ENCODE results near the gene CTXN1.
"Not testable (repeated sequence)": the region's sequence is repeated elsewhere in the genome, so short reads cannot be mapped to it uniquely, and the experiment has no call there.

Gene CTXN1

GRCh38 chr19:7900401-7900870 lies 25.5 kb downstream of the CTXN1 start:
- no peak for DNase-seq (ENCODE audit: low read depth in 2 of 2)

DNA sequence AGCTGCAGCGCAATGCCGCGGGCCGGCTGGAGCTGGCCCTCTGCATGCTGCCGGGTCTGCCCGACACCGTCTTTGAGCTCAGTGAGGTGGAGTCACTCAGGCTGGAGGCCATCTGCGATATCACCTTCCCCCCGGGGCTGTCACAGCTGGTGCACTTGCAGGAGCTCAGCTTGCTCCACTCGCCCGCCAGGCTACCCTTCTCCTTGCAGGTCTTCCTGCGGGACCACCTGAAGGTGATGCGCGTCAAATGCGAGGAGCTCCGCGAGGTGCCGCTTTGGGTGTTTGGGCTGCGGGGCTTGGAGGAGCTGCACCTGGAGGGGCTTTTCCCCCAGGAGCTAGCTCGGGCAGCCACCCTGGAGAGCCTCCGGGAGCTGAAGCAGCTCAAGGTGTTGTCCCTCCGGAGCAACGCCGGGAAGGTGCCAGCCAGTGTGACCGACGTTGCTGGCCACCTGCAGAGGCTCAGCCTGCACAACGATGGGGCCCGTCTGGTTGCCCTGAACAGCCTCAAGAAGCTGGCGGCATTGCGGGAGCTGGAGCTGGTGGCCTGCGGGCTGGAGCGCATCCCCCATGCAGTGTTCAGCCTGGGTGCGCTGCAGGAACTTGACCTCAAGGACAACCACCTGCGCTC lies 26.1 kb downstream of the CTXN1 start:
- DNase-seq (ENCODE audit: low read depth in 2 of 2) = no peak

DNA sequence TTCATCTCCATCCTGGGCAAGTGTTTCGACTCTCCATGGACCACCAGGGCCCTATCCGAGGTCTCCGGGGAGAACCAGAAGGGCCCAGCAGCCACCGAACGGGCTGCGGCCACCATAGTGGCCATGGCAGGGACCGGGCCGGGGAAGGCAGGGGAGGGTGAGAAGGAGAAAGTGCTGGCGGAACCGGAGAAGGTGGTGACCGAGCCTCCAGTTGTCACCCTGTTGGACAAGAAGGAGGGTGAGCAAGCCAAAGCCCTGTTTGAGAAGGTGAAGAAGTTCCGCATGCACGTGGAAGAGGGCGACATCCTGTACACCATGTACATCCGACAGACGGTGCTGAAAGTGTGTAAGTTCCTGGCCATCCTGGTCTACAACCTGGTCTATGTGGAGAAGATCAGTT lies 27.0 kb downstream of the CTXN1 start:
- DNase-seq (ENCODE audit: low read depth in 2 of 2) = no peak

GRCh38 chr19:7897292-7897691 lies 28.6 kb downstream of the CTXN1 start:
- DNase-seq (ENCODE audit: low read depth in 2 of 2) = no peak

DNA sequence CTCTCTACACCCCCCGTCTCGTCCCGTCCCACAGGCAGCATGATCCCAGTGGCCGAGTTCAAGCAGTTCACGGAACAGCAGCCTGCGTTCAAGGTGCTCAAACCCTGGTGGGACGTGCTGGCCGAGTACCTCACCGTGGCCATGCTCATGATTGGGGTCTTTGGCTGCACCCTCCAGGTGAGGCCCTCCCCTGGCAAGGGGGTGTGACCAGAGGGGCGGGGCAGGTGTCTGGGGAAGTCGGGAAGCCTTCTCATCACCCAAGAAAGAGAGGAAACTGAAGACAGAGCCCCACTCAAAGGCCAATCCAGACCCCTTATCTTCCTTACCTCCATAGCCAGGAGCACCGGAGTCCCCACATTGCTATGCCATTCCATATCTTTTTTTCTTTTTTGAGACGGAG lies 30.4 kb downstream of the CTXN1 start:
- no peak for DNase-seq (ENCODE audit: low read depth in 2 of 2)

DNA sequence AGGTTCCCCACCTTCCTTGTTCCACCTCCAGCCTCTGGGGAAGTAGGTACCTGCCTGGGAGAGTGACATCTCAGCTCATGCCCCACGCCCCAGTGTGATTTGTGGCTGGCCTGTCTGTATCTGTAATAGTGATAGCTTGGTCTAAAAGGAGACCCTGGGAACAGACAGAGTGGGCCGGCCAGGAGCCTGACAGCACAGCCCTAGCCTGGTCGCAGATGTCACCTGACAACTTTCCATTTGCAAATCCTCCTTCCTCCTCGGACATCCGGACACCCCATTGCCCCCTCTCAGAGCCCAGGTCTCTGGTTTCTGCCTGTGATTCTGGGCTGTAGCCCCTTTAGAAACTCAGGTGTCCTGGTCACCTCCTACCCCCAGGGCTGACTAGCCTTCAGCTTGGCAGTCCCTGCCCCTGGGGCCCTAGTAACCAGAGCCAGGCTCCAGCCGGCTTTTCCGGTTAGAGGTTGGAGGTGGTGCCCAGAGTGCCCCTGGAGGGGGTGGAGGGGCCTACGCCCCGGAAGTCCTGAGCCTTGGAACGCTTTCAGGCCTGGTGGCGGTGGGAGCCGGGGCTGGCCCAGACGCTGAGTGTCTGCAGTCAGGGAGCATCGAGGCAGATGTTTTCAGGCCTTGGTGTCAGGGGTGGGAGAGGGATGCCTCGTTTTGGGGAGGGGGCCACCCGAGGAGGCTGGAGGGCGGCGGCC lies 31.2 kb downstream of the CTXN1 start:
- no peak for DNase-seq (ENCODE audit: low read depth in 2 of 2)

GRCh38 chr19:7893362-7894101 lies 32.4 kb downstream of the CTXN1 start:
- not testable (repeated sequence) for DNase-seq (ENCODE audit: low read depth in 2 of 2)

DNA sequence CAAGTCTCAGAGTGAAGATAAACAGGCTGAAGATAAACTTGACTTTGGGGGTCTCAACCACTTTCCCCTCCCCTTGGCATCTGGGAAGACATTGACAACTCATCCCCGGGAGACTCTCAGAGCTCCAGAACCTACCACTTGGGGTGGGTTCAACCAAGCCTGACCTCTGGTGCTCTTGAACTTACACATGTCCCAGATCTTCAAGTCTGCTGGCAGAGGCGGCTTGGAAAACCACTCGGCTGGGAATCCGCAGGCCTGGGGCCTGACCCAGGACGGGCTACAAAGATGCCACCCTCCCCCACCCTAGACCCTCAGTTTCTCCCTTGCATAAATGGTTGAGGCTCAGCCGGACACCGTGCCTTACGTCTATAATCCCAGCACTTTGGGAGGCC lies 37.1 kb downstream of the CTXN1 start:
- DNase-seq (ENCODE audit: low read depth in 2 of 2) = no peak

DNA sequence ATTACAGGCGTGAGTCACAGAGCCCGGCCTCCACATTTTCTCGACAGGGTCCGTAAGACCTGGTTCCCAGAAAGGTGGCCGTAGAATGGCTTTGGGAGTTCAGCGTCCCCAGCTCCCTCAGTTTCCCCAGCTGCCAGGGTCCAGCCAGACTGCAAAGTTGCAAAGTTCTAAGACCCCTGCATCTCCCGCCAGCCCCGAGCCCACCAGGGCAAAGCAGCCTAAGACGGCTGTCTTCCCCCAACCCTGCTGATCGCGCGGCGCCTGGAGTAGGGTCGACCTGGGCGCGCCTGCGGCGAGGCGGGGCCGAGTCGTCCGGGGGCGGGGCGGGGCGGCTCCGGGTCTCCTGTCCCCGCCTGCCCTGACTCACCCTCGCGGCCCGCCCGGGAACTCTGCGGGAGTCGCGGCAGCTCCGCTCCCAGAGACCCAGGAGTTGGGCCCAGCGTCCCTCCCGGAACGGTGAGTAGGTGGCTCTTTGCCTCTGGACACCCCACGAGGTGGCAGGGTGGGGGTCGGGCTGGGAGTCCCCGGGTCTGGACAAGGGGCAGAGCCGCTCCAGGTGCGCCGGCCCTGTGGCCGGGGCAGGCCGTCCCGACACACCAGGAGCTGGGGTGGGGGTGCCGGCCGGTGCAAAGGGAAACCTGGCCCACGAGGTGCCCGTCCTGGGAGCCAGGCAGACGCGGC lies 37.6 kb downstream of the CTXN1 start, which contains the start of gene LRRC8E:
Gene LRRC8E, plus strand, starts transcription at position 366 of the 681 bp plus-strand sequence. CDS start 7,094 bp downstream, outside the sequence.
- DNase-seq (ENCODE audit: low read depth in 2 of 2) = no peak

GRCh38 chr19:7887408-7888144 lies 38.4 kb downstream of the CTXN1 start:
- no peak for DNase-seq (ENCODE audit: low read depth in 2 of 2)

DNA sequence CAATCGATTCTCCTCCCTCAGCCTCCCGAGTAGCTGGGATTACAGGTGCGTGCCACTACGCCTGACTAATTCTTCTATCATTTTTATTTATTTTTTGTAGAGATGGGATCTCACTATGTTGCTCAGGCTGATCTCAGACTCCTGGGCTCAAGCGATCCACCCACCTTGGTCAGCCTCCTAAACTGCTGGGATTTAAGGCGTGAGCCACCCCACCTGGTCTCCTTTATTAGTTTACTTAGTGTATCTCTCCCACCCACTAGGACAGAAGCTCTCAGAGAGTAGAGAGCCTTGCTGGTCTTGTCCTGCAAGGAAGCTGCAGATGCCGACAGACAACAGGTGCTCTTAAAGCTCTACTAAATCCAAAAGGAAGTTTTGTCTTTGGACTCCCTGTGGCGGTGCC lies 40.1 kb downstream of the CTXN1 start:
- no peak for DNase-seq (ENCODE audit: low read depth in 2 of 2)

- no peak for DNase-seq (ENCODE audit: low read depth in 2 of 2)
These were observed 42.0 kb downstream of the CTXN1 start for GRCh38 chr19:7883796-7884570.

- DNase-seq (ENCODE audit: low read depth in 2 of 2) = no peak
These were observed 42.8 kb downstream of the CTXN1 start for GRCh38 chr19:7883105-7883504.

- no peak for DNase-seq (ENCODE audit: low read depth in 2 of 2)
These were observed 44.0 kb downstream of the CTXN1 start for GRCh38 chr19:7881910-7882309.

DNA sequence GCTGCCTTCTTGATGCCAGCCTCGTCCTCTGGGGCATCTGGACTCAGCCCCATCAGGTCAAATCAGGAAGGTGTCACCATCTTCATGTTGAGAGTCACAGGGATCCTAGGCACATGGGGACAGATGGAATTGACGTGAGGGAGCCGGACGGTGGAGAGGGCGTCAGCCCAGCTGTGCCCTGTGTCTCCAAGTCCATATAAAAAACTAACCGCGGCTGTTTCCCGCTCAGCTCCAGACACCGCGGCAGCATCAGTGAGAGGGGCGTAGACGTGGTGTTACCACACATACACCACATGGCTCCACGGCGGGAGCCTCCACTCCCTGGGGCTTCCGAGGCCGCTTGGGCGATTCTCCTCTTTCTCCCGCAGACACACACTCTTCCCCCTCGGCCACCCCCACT lies 46.1 kb downstream of the CTXN1 start:
- no peak for DNase-seq (ENCODE audit: low read depth in 2 of 2)

DNA sequence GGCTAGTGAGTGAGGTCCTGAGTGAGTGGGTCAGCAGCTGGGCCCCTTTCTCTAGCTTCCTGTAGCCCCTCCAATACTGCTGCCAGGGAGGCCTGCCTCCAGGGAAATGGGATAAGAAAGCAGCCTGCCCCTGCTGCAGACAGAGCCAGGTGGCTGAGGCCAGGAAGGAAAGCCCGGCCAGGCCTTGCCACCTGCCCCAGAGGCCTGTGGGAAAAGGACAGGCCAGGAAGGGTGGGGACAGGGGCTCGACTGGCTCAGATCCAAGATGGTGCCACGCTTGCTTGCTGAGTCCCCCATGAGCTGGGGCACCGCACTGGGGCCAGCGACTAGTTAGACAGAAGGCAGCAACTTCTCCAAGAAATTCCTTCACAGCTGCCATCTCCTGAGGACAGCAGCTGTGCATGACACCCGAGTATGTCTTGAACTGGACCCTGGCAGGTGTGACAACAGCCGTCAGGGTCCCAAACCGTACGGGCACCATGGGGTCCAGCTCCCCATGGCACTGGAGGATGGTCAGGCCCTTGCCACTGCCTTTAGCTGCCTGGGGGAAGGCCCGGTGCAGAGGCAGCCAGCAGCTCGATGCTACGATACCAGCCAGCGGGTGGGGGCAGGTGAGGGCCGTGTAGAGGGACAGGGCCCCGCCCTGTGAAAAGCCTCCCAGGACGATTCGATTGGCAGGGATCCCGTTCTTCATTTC lies 46.7 kb downstream of the CTXN1 start:
- no peak for DNase-seq (ENCODE audit: low read depth in 2 of 2)

- DNase-seq (ENCODE audit: low read depth in 2 of 2) = no peak
These were observed 48.6 kb downstream of the CTXN1 start for GRCh38 chr19:7877249-7877836.

DNA sequence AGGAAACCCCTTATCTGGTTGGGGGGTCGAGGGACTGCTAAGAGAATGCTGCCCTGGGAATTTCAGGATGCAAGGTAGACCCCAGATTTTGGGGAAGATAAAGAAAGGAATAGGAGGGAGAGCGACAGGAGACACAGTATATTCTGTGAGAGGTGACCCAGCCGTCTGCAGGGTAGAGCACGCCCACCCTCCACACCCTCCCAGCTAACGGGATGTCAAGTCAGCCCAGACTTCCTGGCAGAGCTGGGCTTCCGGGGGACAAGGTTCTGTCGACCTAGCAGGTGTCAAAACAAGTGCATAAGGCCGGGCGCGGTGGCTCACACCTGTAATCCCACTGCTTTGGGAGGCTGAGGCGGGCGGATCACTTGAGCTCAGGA lies 51.0 kb downstream of the CTXN1 start:
- DNase-seq (ENCODE audit: low read depth in 2 of 2) = no peak

Measured in stimulated activated CD8-positive, alpha-beta memory T cell treated with anti-CD3 and anti-CD28 coated beads, Interleukin-2, amount 100 ng/mL, for 1 hour (primary cell).